Ovary (tissue), 3 donors: ENCODE measurements around the gene DAB1.

Experiments
- EP300 ChIP-seq: sonication (generic); formaldehyde crosslinking; IDR thresholded peaks from one replicate; pipeline ENCODE4 v1.6.1; 2017; ENCODE audit warnings: antibody characterized with exemption
- POLR2A ChIP-seq: fragments of 450-650 bp; IDR thresholded peaks from one replicate; pipeline ENCODE4 v1.6.1; 2017; ENCODE audit warnings: antibody characterized with exemption, mild to moderate bottlenecking, moderate library complexity
- TF ChIP-seq, protein P1 (sequence below), 3 donors: fragments of 450-650 bp in 2 of 3; fragments of 200-600 bp in 1 of 3; IDR thresholded peaks; one replicate each; pipeline versions ENCODE4 v1.5.1 to v1.8.0; 2016 to 2022; ENCODE audit warnings: antibody characterized with exemption in 3 of 3, mild to moderate bottlenecking in 1 of 3
- donor health status: DM: no; HTN: no; CAD: no.

DNA sequence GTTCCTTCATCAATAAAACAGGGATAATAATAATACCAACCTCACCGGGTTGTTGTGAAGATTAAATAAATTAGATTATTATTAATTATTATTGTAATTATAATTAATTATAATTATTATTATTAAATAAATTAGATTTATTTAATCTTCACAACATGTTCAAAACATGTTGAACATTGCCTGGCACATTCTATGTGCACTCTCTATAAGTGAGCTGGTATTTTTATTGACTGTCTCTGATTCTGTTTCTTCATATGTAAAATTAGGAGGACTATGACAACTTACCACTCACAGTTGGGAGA, 457.2 kb downstream of the DAB1 start:
- TF ChIP-seq, protein P1, sequence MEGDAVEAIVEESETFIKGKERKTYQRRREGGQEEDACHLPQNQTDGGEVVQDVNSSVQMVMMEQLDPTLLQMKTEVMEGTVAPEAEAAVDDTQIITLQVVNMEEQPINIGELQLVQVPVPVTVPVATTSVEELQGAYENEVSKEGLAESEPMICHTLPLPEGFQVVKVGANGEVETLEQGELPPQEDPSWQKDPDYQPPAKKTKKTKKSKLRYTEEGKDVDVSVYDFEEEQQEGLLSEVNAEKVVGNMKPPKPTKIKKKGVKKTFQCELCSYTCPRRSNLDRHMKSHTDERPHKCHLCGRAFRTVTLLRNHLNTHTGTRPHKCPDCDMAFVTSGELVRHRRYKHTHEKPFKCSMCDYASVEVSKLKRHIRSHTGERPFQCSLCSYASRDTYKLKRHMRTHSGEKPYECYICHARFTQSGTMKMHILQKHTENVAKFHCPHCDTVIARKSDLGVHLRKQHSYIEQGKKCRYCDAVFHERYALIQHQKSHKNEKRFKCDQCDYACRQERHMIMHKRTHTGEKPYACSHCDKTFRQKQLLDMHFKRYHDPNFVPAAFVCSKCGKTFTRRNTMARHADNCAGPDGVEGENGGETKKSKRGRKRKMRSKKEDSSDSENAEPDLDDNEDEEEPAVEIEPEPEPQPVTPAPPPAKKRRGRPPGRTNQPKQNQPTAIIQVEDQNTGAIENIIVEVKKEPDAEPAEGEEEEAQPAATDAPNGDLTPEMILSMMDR (IDR thresholded peaks at IDR 0.05) = no peak
- no peak for TF ChIP-seq POLR2A
- no peak for TF ChIP-seq EP300
